Cardiac muscle cell (in vitro differentiated cells and primary cell): ENCODE measurements around the gene FGF14. TPM values are rescaled to one million over a fixed set of nuclear protein-coding genes. Genes with fewer than 3 reads are reported as not detected.

Source experiments
- DNase-seq, 2 donors: peaks; one replicate each; pipeline versions ENCODE4 v3.0.0 to v3.0.0-alpha.2; 2010 to 2017; ENCODE audit warnings: low read depth in 1 of 2, low spot score in 1 of 2
- H3K27ac ChIP-seq: fragments of 200-600 bp; sonication (generic); 2 replicates; pipeline ENCODE4 v1.5.1; 2016
- H3K27me3 ChIP-seq: fragments of 200-600 bp; sonication (generic); 2 replicates; pipeline ENCODE4 v1.6.0; 2016; ENCODE audit warnings: control low read depth
- H3K36me3 ChIP-seq: fragments of 200-600 bp; sonication (generic); 2 replicates; pipeline ENCODE4 v1.5.1; 2016; ENCODE audit warnings: control low read depth
- H3K4me1 ChIP-seq: fragments of 200-600 bp; sonication (generic); 2 replicates; pipeline ENCODE4 v1.8.1; 2017; ENCODE audit warnings: low read depth, mild to moderate bottlenecking, mixed run types
- H3K4me3 ChIP-seq: fragments of 200-600 bp; sonication (generic); 2 replicates; pipeline ENCODE4 v1.5.1; 2016; ENCODE audit warnings: mild to moderate bottlenecking
- H3K9me3 ChIP-seq: fragments of 200-600 bp; sonication (generic); 2 replicates; pipeline ENCODE4 v1.5.1; 2017; ENCODE audit warnings: low read depth, mild to moderate bottlenecking, control low read depth
- CTCF ChIP-seq: IDR thresholded peaks from 2 replicates; pipeline ENCODE4 v1.5.1; 2012; ENCODE audit warnings: low read depth, mild to moderate bottlenecking, low read length
- polyA plus RNA-seq: library from polyadenylated mRNA; unstranded; fragments of >200 nt; fragmentation: Nextera tagmentation; extraction: Ambion mirVana; gene quantifications from 2 replicates; pipeline ENCODE4 v1.2.1, GENCODE V29; 2016
- total RNA-seq: library from RNA; depleted of rRNA; stranded (reverse); fragments of >200 nt; gene quantifications from 2 replicates; pipeline ENCODE4 v1.2.3, GENCODE V29; 2016

FGF14 gene
- total and polyA plus RNA-seq, 2 experiments from 2014 or later: not detected

GRCh38 chr13:102220681-102221228, 181.1 kb downstream of the FGF14 start:
- Histone ChIP-seq H3K27ac (no peak overlapping the region), H3K4me3 (no peak overlapping the region), H3K36me3 (no peaks in the 10 kb centered on the region), H3K4me1 (no peaks in the 10 kb centered on the region), H3K27me3 (no peaks in the 10 kb centered on the region), H3K9me3 (no peaks in the 10 kb centered on the region)
- TF ChIP-seq CTCF: no peak
- peak in 1 of 2 donors; percentile 5 for DNase-seq

DNA sequence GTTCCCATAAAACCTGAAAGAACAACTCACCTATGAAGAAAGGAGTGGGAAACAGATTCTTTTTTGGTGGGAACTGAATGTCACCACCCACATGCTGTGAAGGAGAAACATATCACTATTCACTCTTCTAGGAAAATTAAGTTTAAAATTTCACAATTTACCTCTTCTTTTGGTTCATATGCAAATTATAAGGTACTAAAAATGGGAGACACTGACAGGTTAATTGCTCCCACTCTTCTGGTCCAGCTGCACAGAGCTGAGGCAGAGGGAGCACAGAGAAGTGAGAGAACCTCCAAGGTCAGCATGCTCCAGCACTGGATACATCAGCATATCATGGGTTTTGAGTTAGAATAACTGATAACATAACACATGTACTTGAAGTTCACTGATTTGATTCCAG, 186.9 kb downstream of the FGF14 start:
- no peak overlapping the region for H3K4me3 ChIP-seq
- H3K27me3 ChIP-seq: no peaks in the 10 kb centered on the region
- DNase-seq: no peak
- H3K27ac ChIP-seq: no peak overlapping the region
- H3K4me1 ChIP-seq: no peaks in the 10 kb centered on the region
- H3K36me3 ChIP-seq: no peaks in the 10 kb centered on the region
- H3K9me3 ChIP-seq: no peaks in the 10 kb centered on the region
- no peak for TF ChIP-seq CTCF

DNA sequence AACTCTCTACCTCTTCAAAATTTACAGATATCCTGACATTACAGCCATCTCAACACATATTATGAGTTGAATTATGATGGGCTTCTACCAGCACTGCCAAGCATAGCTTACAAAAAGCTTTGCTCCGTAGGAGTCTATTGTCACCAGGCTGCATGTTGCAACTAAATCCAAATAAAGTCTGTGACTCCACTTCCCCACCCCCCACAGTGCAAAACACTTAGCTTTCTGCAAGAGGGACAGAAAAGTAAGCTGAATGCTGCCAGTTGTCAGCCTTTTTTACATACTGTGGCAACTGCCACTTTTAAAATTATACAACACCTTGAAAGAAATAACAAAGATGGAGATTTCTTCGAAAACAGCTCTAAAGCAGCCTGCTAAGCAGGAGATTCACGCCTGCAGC, 189.1 kb downstream of the FGF14 start:
- TF ChIP-seq CTCF: no peak
- no peaks in the 10 kb centered on the region for H3K36me3 ChIP-seq
- no peak for DNase-seq
- H3K4me3 ChIP-seq: no peak overlapping the region
- no peaks in the 10 kb centered on the region for H3K27me3 ChIP-seq
- H3K4me1 ChIP-seq: no peaks in the 10 kb centered on the region
- H3K9me3 ChIP-seq: no peaks in the 10 kb centered on the region
- H3K27ac ChIP-seq: no peak overlapping the region

DNA sequence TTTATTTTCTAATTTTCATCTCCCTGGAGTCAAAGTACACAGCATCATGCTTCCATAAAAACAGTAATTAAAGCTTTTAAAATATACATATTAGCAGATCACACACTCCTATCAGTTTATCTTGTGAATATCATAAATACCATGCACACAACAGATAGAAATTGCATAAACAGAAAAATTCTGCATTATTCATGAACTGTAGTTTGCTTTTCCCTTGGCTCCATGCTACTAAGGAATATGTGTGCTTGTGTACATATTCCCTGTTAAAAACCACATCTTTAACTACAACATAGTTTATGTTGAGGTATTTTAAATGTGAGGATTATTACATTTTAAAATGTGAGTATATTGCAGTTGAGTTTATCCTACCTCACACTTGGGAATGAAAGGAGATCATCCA, 193.5 kb downstream of the FGF14 start:
- Histone ChIP-seq H3K27ac (no peak overlapping the region), H3K36me3 (no peaks in the 10 kb centered on the region)

GRCh38 chr13:102207680-102208342, 194.0 kb downstream of the FGF14 start:
- no peak for TF ChIP-seq CTCF
- no peak for DNase-seq
- H3K4me3 ChIP-seq: no peak overlapping the region
- H3K4me1 ChIP-seq: no peaks in the 10 kb centered on the region
- no peaks in the 10 kb centered on the region for H3K27me3 ChIP-seq
- no peaks in the 10 kb centered on the region for H3K36me3 ChIP-seq
- H3K27ac ChIP-seq: no peak overlapping the region
- H3K9me3 ChIP-seq: no peaks in the 10 kb centered on the region

More for the DNA sequence above, 193.5 kb downstream of the FGF14 start:
- no peak for TF ChIP-seq CTCF
- Histone ChIP-seq H3K9me3 (no peaks in the 10 kb centered on the region), H3K27me3 (no peaks in the 10 kb centered on the region), H3K4me3 (no peak overlapping the region), H3K4me1 (no peaks in the 10 kb centered on the region)
- no peak for DNase-seq
